Heart left ventricle (tissue), 16 donors: ENCODE results near the gene SLTM. TPM values are rescaled to one million over a fixed set of nuclear protein-coding genes. Genes with fewer than 3 reads are reported as not detected.

ENCODE experiments used
- ATAC-seq, 4 donors: fragments of 200-7000 bp; cut with Tn5 transposase; one replicate each; pipeline ENCODE4 v1.9.1; 2020 to 2022; ENCODE audit warnings: moderate library complexity in 4 of 4, mild to moderate bottlenecking in 3 of 4, moderate number of reproducible peaks in 1 of 4
- DNase-seq, 5 donors: peaks; one replicate each; pipeline ENCODE4 v3.0.0-alpha.2; 2020
- H3K27ac ChIP-seq, 12 donors: fragments of 200-600 bp; sonication (generic) in 4 of 12; one replicate each; pipeline versions ENCODE4 v1.5.0 to v1.8.0; 2016 to 2022; ENCODE audit warnings: mild to moderate bottlenecking in 2 of 12
- H3K27me3 ChIP-seq, 9 donors: fragments of 200-600 bp; sonication (generic) in 2 of 9; one replicate each; pipeline versions ENCODE4 v1.5.1 to v1.8.0; 2016 to 2022; ENCODE audit warnings: mild to moderate bottlenecking in 3 of 9
- H3K36me3 ChIP-seq, 9 donors: fragments of 200-600 bp; sonication (generic) in 2 of 9; one replicate each; pipeline versions ENCODE4 v1.5.0 to v1.8.0; 2018 to 2022; ENCODE audit warnings: mild to moderate bottlenecking in 2 of 9
- H3K4me1 ChIP-seq, 12 donors: fragments of 200-600 bp; sonication (generic) in 4 of 12; one replicate each; pipeline versions ENCODE4 v1.5.0 to v1.8.0; 2016 to 2022; ENCODE audit warnings: mild to moderate bottlenecking in 3 of 12
- H3K4me3 ChIP-seq, 12 donors: fragments of 200-600 bp; sonication (generic) in 4 of 12; one replicate each; pipeline versions ENCODE4 v1.5.0 to v1.8.0; 2017 to 2022; ENCODE audit warnings: mild to moderate bottlenecking in 9 of 12, moderate library complexity in 4 of 12
- H3K9me3 ChIP-seq, 12 donors: fragments of 200-600 bp; sonication (generic) in 4 of 12; one replicate each; pipeline versions ENCODE4 v1.5.0 to v1.8.0; 2016 to 2022; ENCODE audit warnings: mild to moderate bottlenecking in 1 of 12
- POLR2A ChIP-seq, 2 donors: fragments of 450-650 bp; IDR thresholded peaks; one replicate each; pipeline ENCODE4 v1.6.1; 2017; ENCODE audit warnings: antibody characterized with exemption in 2 of 2, mild to moderate bottlenecking in 2 of 2, moderate library complexity in 2 of 2
- WGBS, 4 donors: extraction: QIAGEN DNeasy Blood & Tissue Kit in 2 of 4; methylation state at CpG; one replicate each; pipeline versions ENCODE4 v1.1.5 to v1.1.7; 2013 to 2018; 5-methylcytosine and 5-hydroxymethylcytosine counted together
- intact Hi-C, 10 donors: fragments of 100-400 bp; cut with DNase I; formaldehyde crosslinking; loops; one replicate each; pipeline versions ENCODE4 v1.11.1 to v1.14.2; 2022
- long read RNA-seq, 3 donors: library from polyadenylated mRNA; unstranded; transcript quantifications; one replicate each; pipeline ENCODE4 v2.0.0, GENCODE V29; 2020 to 2021
- polyA plus RNA-seq, 2 donors: library from polyadenylated mRNA; stranded (reverse); fragments of 200-250 nt; gene quantifications; one replicate each; pipeline ENCODE4 v1.2.3, GENCODE V29; 2013
- total RNA-seq, 9 donors: library from RNA; depleted of rRNA in 2 of 9; stranded (reverse); fragments of >200 nt in 2 of 9; fragmentation: NEBNext Ultra II Directional in 3 of 9; extraction: Animal tissue kit (Norgen Biotek cat#: 25700) in 3 of 9; gene quantifications; one replicate each; pipeline versions ENCODE4 v1.1.0 to v1.2.4, GENCODE V29; 2016 to 2023
- TF ChIP-seq, protein P1 (sequence below), 12 donors: fragments of 200-600 bp; sonication (generic) in 4 of 12; IDR thresholded peaks; one replicate each; pipeline versions ENCODE4 v1.5.0 to v1.8.0; 2018 to 2022; ENCODE audit warnings: antibody characterized with exemption in 12 of 12, mild to moderate bottlenecking in 5 of 12
- donor health status: ischemic (EF 13 %, LVEDD 7.1; RV severe dilation, severe dysfunction).
- donor health status: healthy with polysubstance abuse.
- donor health status: DM: no; HTN: yes; CAD: no.
- donor health status: DM: no; HTN: no; CAD: no.
- donor health status: ischemic (EF 25% LVEDD 6.9; RV normal size, moderate dysfunction).
- donor health status: ischemic (EF 25% LVEDD 5.7; RV mildly dilated, moderate dysfunction).
- donor health status: healthy.
- donor health status: DM: yes; HTN: yes; CAD: no.
- donor health status: ischemic (EF 35%, LVEDD 5.7; RV mildly dilated, moderate dysfunction).
- donor health status: nonischemic (EF 11% LVEDD 7.7; RV severe dilation, severe dysfunction).
- donor health status: DM: yes; HTN: yes; CAD: no.
- donor health status: PGD.
- donor health status: ischemic (EF 29% LVEDD 5.4; RV normal size, mild dysfunction).
- donor health status: nonischemic (EF 23%, LVEDD 6.1; RV moderate dilation, normal function).

SLTM gene
- total RNA-seq: 10 to 100 TPM; 42.0 to 68.2 (median 48.1) TPM
- 10 to 100 TPM; 41.9 to 51.7 TPM for polyA plus RNA-seq
- long read RNA-seq, donor 1, full-length matches to known transcripts: 6 of 52 reads
- long read RNA-seq, donor 1, partial matches to known transcripts: 33 of 52 reads
- long read RNA-seq, donor 1, other reads (novel, unspliced or antisense): 13 of 52 reads
- long read RNA-seq, donor 2, transcript SLTM-201 (11 exons, 1,373 nt): major isoform, 8 of 97 reads
- long read RNA-seq, donor 2, partial matches to known transcripts: 69 of 97 reads
- long read RNA-seq, donor 2, other reads (novel, unspliced or antisense): 19 of 97 reads
- long read RNA-seq, donor 3, full-length matches to known transcripts: 8 of 48 reads
- long read RNA-seq, donor 3, partial matches to known transcripts: 30 of 48 reads
- long read RNA-seq, donor 3, other reads (novel, unspliced or antisense): 10 of 48 reads

DNA sequence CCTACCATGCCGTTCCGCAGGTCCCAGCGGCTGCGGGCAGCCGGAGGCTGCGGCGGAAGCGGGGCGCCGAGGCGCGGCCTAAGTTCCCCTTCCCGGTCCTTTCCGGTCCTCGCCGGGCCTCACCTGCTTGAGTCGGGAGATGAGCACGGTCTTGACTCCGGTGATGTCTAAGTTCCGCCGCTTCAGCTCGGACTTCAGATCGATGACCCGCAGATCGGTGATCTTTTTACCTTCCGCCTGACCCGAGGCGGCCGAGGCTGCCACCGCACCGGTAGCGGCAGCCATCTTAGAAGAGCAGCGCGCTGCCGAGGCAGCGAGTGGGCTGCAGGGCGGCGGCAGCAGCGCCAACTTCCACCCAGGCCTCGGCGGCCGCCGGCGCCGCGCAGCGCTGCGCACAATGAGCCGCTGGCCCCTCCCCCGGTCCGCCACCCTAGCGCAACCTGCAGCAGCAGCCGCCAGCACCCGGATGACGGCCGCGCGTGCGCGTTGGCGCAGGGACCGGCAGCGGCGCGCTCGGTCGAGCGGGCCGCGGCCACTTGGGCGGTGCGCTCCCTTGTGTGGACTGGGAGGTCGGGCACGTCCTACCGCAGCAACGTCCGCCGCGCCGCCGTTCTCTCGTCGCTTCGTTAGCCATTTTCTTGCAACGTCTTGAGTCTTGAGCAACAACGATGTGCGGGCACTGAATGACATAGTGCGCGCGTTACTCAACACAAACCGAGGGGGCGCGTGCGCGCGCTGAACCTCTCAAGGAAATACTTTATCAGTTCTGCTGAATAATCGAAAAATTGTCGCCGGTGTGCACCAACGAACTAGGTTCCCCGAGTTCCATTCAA is at the start of gene SLTM:
SLTM (minus strand) TSS at position 399 of the 833 bp plus-strand sequence; CDS start at position 285, 114 bp downstream.
- H3K4me3 ChIP-seq: peak within 1 kb of the TSS; percentile 54 to 99 (median 84)
- peak; percentile 90 to 99 (median 97) for ATAC-seq
- peak; percentile 94 to 97 (median 95) for DNase-seq
- intact Hi-C loops: loop anchor here in 3 of 10 donors (2.0 to 10.0 kb wide), 3 partner anchors 161 to 709 kb away; partner anchors contain the start of gene MINDY2 (in 3 of the 3)
- H3K27me3 ChIP-seq: no peaks in the 10 kb centered on the region
- H3K36me3 ChIP-seq: peaks cover 0 to 28% (median 11%) of the 10 kb centered on the region in 9 donors
- H3K9me3 ChIP-seq: no peaks in the 10 kb centered on the region
- peaks cover 2 to 38% (median 26%) of the 10 kb centered on the region in 12 donors for H3K4me1 ChIP-seq
- H3K27ac ChIP-seq: peak within 1 kb of the TSS; percentile 91 to 100 (median 99)
- 0% methylated on average over 45 to 101 of the region's 101 CpGs for WGBS, 4 donors
- peak; percentile 72 to 95 for TF ChIP-seq POLR2A (IDR thresholded peaks at IDR 0.05)
- TF ChIP-seq, protein P1, sequence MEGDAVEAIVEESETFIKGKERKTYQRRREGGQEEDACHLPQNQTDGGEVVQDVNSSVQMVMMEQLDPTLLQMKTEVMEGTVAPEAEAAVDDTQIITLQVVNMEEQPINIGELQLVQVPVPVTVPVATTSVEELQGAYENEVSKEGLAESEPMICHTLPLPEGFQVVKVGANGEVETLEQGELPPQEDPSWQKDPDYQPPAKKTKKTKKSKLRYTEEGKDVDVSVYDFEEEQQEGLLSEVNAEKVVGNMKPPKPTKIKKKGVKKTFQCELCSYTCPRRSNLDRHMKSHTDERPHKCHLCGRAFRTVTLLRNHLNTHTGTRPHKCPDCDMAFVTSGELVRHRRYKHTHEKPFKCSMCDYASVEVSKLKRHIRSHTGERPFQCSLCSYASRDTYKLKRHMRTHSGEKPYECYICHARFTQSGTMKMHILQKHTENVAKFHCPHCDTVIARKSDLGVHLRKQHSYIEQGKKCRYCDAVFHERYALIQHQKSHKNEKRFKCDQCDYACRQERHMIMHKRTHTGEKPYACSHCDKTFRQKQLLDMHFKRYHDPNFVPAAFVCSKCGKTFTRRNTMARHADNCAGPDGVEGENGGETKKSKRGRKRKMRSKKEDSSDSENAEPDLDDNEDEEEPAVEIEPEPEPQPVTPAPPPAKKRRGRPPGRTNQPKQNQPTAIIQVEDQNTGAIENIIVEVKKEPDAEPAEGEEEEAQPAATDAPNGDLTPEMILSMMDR (IDR thresholded peaks at IDR 0.05): peak in 8 of 12 donors; percentile 15 to 46 (median 30)

GRCh38 chr15:58983261-58983660 is 49.8 kb upstream of the SLTM start:
- no peak for ATAC-seq
- no peak overlapping the region for H3K4me3 ChIP-seq
- H3K9me3 ChIP-seq: no peaks in the 10 kb centered on the region
- TF ChIP-seq POLR2A (IDR thresholded peaks at IDR 0.05): no peak
- TF ChIP-seq, protein P1 (IDR thresholded peaks at IDR 0.05): no peak
- H3K27me3 ChIP-seq: no peaks in the 10 kb centered on the region
- intact Hi-C loops: loop anchor here in 6 of 10 donors (5.0 to 10.0 kb wide), 6 partner anchors 62 to 514 kb away; partner anchors contain the start of genes CCNB2 (in 2 of the 6) and MYO1E (in 1 of the 6)
- DNase-seq: no peak
- peaks cover 0 to 46% (median 3%) of the 10 kb centered on the region in 12 donors for H3K4me1 ChIP-seq
- 85 to 91% (median 87%) methylated on average over 2 of the region's 2 CpGs for WGBS, 4 donors
- no peaks in the 10 kb centered on the region for H3K36me3 ChIP-seq
- no peak overlapping the region for H3K27ac ChIP-seq

DNA sequence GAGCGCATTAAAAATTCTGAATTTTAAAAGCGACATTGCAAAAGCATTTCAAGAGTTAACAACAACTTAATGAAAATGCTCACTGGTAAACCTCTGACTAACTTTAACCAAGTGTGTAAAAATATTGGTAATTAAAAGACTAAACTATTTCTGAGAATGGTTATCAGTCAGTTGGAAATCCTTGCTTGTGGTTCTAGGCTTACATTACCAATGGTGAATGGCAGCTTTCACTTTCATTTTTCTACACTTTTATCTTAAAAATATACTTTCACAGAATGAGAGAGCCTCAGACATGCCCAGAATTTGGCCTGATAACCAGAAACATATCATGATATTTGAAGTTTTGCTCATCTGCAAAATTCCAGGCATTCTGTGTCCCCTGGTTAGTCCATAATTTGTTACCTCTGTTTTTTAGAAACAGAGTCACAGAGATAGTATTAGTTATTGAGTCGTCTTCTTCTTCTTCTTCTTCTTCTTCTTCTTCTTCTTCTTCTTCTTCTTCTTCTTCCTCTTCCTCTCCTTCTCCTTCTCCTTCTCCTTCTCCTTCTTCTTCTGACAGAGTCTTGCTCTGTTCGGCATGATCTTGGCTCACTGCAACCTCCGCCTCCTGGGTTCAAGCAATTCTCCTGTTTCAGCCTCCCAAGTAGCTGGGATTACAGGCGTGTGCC is 48.5 kb upstream of the SLTM start:
- ATAC-seq: no peak
- H3K27ac ChIP-seq: peak overlapping the region in 1 of 12 donors; percentile 45

More for the DNA sequence above, 48.5 kb upstream of the SLTM start:
- Histone ChIP-seq H3K27me3 (no peaks in the 10 kb centered on the region), H3K36me3 (no peaks in the 10 kb centered on the region), H3K9me3 (no peaks in the 10 kb centered on the region), H3K4me3 (peak overlapping the region in 1 of 12 donors; percentile 13), H3K4me1 (peaks cover 0 to 44% (median 3%) of the 10 kb centered on the region in 12 donors)
- intact Hi-C loops: loop anchor here in 9 of 10 donors (2.0 to 10.0 kb wide), 7 partner anchors 63 to 515 kb away; partner anchors contain the start of genes CCNB2 (in 2 of the 9) and MYO1E (in 1 of the 9)
- WGBS, 4 donors: 78 to 86% (median 82%) methylated on average over 6 of the region's 6 CpGs
- no peak for TF ChIP-seq POLR2A (IDR thresholded peaks at IDR 0.05)
- no peak for DNase-seq
